ENCODE results near the gene TMEM150C.

TMEM150C gene

GRCh38 chr4:82500435-82501153, 61.2 kb downstream of the TMEM150C start:
- Histone ChIP-seq H4K20me1 (ENCODE audit: control insufficient read depth, insufficient read depth, low read depth, low read length) (no peaks in the 10 kb centered on the region), H3K27ac (ENCODE audit: low read depth, low read length) (no peak overlapping the region), H3K9me3 (ENCODE audit: control insufficient read depth, insufficient read depth, low read length) (no peaks in the 10 kb centered on the region), H3K4me2 (ENCODE audit: low read length) (no peak overlapping the region), H3K79me2 (ENCODE audit: control insufficient read depth, low read length) (no peaks in the 10 kb centered on the region), H3K27me3 (ENCODE audit: control insufficient read depth, low read length) (no peaks in the 10 kb centered on the region), H3F3A (ENCODE audit: control insufficient read depth, insufficient read depth) (no peaks in the 10 kb centered on the region), H3K9me2 (replicated peaks; ENCODE audit: control insufficient read depth, low read length) (no peaks in the 10 kb centered on the region), H3K4me3 (ENCODE audit: low read length) (no peak overlapping the region), H3K36me3 (ENCODE audit: control insufficient read depth, low read length) (no peaks in the 10 kb centered on the region), H3K4me1 (ENCODE audit: control insufficient read depth, low read length) (no peaks in the 10 kb centered on the region)
- TF ChIP-seq, protein P1, sequence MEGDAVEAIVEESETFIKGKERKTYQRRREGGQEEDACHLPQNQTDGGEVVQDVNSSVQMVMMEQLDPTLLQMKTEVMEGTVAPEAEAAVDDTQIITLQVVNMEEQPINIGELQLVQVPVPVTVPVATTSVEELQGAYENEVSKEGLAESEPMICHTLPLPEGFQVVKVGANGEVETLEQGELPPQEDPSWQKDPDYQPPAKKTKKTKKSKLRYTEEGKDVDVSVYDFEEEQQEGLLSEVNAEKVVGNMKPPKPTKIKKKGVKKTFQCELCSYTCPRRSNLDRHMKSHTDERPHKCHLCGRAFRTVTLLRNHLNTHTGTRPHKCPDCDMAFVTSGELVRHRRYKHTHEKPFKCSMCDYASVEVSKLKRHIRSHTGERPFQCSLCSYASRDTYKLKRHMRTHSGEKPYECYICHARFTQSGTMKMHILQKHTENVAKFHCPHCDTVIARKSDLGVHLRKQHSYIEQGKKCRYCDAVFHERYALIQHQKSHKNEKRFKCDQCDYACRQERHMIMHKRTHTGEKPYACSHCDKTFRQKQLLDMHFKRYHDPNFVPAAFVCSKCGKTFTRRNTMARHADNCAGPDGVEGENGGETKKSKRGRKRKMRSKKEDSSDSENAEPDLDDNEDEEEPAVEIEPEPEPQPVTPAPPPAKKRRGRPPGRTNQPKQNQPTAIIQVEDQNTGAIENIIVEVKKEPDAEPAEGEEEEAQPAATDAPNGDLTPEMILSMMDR (IDR thresholded peaks at IDR 0.05; ENCODE audit: low read depth, low read length, poor library complexity, severe bottlenecking): no peak
- TF ChIP-seq EZH2phosphoT487 (IDR thresholded peaks at IDR 0.05; ENCODE audit: borderline replicate concordance, low read length): no peak

- Histone ChIP-seq H3K79me2 (ENCODE audit: control insufficient read depth, low read length) (no peaks in the 10 kb centered on the region), H3K9me3 (ENCODE audit: control insufficient read depth, insufficient read depth, low read length) (no peaks in the 10 kb centered on the region), H3K4me2 (ENCODE audit: low read length) (no peak overlapping the region), H3K4me3 (ENCODE audit: low read length) (no peak overlapping the region), H3K27ac (ENCODE audit: low read depth, low read length) (no peak overlapping the region), H3F3A (ENCODE audit: control insufficient read depth, insufficient read depth) (no peaks in the 10 kb centered on the region), H3K27me3 (ENCODE audit: control insufficient read depth, low read length) (no peaks in the 10 kb centered on the region), H3K4me1 (ENCODE audit: control insufficient read depth, low read length) (no peaks in the 10 kb centered on the region), H3K9me2 (replicated peaks; ENCODE audit: control insufficient read depth, low read length) (no peaks in the 10 kb centered on the region), H3K36me3 (ENCODE audit: control insufficient read depth, low read length) (no peaks in the 10 kb centered on the region), H4K20me1 (ENCODE audit: control insufficient read depth, insufficient read depth, low read depth, low read length) (no peaks in the 10 kb centered on the region)
- TF ChIP-seq, protein P1 (IDR thresholded peaks at IDR 0.05; ENCODE audit: low read depth, low read length, poor library complexity, severe bottlenecking): no peak
- TF ChIP-seq EZH2phosphoT487 (IDR thresholded peaks at IDR 0.05; ENCODE audit: borderline replicate concordance, low read length): no peak
Measured at GRCh38 chr4:82499738-82500434, 61.9 kb downstream of the TMEM150C start.

DNA sequence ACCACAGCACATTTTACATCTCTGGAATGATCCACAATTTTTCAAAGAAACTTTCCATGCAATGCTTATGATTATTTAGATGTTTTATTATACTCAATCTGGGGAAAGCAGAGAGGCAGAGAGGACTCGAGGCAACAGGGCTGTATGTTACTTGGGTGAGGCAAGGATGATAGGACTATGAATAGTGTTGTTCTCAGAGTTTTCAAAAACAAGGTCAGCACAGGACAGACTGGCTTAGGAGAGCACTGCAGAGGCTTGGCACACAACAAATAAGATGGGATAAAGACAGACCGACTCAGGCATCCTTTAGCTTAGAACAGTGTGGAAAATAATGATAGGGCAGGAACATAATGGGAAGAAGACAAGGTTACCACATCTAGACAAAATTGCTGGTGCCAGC, 65.4 kb downstream of the TMEM150C start:
- Histone ChIP-seq H3K27ac (ENCODE audit: low read depth, low read length) (no peak overlapping the region), H3K4me3 (ENCODE audit: low read length) (no peak overlapping the region), H3K4me2 (ENCODE audit: low read length) (no peak overlapping the region), H3K27me3 (ENCODE audit: control insufficient read depth, low read length) (no peaks in the 10 kb centered on the region), H3K9me3 (ENCODE audit: control insufficient read depth, insufficient read depth, low read length) (no peaks in the 10 kb centered on the region), H3K9me2 (replicated peaks; ENCODE audit: control insufficient read depth, low read length) (no peaks in the 10 kb centered on the region), H3K4me1 (ENCODE audit: control insufficient read depth, low read length) (no peaks in the 10 kb centered on the region), H3K36me3 (ENCODE audit: control insufficient read depth, low read length) (no peaks in the 10 kb centered on the region), H3F3A (ENCODE audit: control insufficient read depth, insufficient read depth) (no peaks in the 10 kb centered on the region), H4K20me1 (ENCODE audit: control insufficient read depth, insufficient read depth, low read depth, low read length) (no peaks in the 10 kb centered on the region), H3K79me2 (ENCODE audit: control insufficient read depth, low read length) (no peaks in the 10 kb centered on the region)
- TF ChIP-seq EZH2phosphoT487 (IDR thresholded peaks at IDR 0.05; ENCODE audit: borderline replicate concordance, low read length): no peak
- TF ChIP-seq, protein P1 (IDR thresholded peaks at IDR 0.05; ENCODE audit: low read depth, low read length, poor library complexity, severe bottlenecking): no peak
